Measurements from ENCODE around the gene CORO7.

DNA sequence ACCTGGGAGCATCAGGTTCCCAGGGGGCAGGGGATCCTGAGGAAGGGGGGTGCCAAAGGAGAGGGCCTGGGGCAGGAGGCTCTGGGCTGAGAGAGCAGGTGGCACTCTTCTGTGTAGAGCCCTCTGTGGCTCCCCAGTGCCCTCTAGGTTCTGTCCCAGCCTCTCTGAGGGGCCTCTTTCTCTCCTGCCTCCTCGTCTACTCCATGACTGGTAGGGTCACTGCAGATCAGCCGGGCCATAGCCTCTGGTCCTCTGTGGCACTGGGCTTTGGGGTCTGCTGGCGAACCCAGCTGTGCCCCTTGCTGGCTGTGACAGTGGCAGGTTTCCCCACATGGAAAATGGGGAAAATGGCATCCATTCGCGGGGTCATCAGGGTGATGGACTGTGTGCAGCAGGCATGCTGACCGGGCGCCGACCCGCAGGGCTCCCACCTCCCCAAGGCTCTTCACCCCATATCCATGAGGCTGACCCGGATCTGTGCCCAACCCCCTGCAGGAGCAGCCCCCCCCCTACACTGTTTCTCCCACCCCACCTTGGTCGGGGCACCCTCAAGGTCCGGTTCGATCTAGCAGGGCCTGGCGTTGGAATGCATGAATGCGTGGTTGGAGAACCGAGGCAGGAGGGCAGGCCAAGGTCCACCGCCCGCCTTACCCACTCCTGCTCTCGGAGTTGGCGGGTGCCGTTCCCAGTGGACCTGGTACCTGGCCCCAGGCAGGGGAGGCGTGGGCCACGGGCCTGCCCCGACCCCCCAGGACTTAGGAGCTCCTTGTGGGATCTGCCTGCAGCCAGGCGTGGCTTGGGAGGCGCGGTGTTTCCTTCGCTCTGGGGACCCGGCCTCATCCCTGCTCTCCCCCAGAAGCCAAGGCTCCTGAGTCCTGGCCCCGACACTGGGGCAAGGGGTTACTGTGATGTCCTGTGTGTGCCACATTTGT is 94.0 kb downstream of the CORO7 start:
- TF ChIP-seq FOXK2 (IDR thresholded peaks at IDR 0.05) = no peak
- no peak for TF ChIP-seq SP1 (IDR thresholded peaks at IDR 0.05)
- no peak for TF ChIP-seq ELF4 (IDR thresholded peaks at IDR 0.05)
